Astrocyte (in vitro differentiated cells and primary cell): ENCODE data around the gene SVEP1.

Source experiments
- EZH2 ChIP-seq: IDR thresholded peaks from 2 replicates; pipeline ENCODE4 v1.6.1; 2012; ENCODE audit warnings: mild to moderate bottlenecking, low read length, inconsistent platforms; ENCODE audit not compliant: insufficient read depth
- TF ChIP-seq, protein P1 (sequence below): IDR thresholded peaks from 2 replicates; pipeline ENCODE4 v1.5.1; 2011; ENCODE audit warnings: low read depth, mild to moderate bottlenecking, inconsistent platforms, low read length, moderate library complexity; ENCODE audit not compliant: insufficient read depth

DNA sequence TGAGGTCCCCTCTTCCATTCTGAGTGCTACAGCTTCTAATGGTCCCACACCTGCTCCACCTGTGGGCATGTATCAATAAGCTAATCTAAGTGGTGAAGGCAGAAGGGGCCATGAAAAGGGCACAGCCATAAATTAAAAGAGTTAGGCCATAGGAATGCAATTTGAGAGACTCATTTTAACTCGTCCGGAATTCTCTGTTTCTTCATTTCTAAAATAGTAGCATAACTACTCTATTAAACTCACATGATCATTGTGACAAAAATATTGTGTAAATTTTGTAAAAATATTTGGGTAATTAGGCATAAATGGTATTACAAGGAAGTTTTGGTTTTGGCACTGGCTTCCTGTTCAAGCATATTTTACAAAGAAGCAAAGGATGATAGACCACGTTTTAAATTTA lies 138.7 kb downstream of the SVEP1 start:
- TF ChIP-seq, protein P1, sequence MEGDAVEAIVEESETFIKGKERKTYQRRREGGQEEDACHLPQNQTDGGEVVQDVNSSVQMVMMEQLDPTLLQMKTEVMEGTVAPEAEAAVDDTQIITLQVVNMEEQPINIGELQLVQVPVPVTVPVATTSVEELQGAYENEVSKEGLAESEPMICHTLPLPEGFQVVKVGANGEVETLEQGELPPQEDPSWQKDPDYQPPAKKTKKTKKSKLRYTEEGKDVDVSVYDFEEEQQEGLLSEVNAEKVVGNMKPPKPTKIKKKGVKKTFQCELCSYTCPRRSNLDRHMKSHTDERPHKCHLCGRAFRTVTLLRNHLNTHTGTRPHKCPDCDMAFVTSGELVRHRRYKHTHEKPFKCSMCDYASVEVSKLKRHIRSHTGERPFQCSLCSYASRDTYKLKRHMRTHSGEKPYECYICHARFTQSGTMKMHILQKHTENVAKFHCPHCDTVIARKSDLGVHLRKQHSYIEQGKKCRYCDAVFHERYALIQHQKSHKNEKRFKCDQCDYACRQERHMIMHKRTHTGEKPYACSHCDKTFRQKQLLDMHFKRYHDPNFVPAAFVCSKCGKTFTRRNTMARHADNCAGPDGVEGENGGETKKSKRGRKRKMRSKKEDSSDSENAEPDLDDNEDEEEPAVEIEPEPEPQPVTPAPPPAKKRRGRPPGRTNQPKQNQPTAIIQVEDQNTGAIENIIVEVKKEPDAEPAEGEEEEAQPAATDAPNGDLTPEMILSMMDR, result no peak
- TF ChIP-seq EZH2, result no peak
